HL-60 (cell line): ENCODE results near the gene SPPL2B.

ENCODE experiments used
- CTCF ChIP-seq: IDR thresholded peaks from one replicate; pipeline ENCODE4 v1.5.1; 2011; ENCODE audit warnings: low read length, control low read depth, inconsistent platforms; ENCODE audit not compliant: insufficient read depth
- REST ChIP-seq: IDR thresholded peaks from 2 replicates; pipeline ENCODE4 v1.6.1; 2012; ENCODE audit warnings: low read depth; ENCODE audit not compliant: insufficient replicate concordance

- TF ChIP-seq CTCF (no peak), REST (no peak)
Observed at GRCh38 chr19:2337329-2337707, 8.8 kb downstream of the SPPL2B start.
